ENCODE results near the gene GPR139. TPM values are rescaled to one million over a fixed set of nuclear protein-coding genes. Genes with fewer than 3 reads are reported as not detected.

GPR139 gene
- total RNA-seq, 1 experiment from 2014 or later = not detected

- Histone ChIP-seq H2AFZ (ENCODE audit: low read length) (no peak overlapping the region), H3K9me2 (replicated peaks; ENCODE audit: low read length) (no peaks in the 10 kb centered on the region), H3K27ac (ENCODE audit: low read length) (no peak overlapping the region), H4K20me1 (ENCODE audit: low read length) (no peaks in the 10 kb centered on the region), H3K36me3 (ENCODE audit: low read depth, low read length) (no peaks in the 10 kb centered on the region), H3F3A (ENCODE audit: low read length, unreplicated experiment) (no peaks in the 10 kb centered on the region), H3K9me3 (ENCODE audit: low read length) (no peaks in the 10 kb centered on the region), H3K4me1 (ENCODE audit: insufficient read depth, low read length) (no peaks in the 10 kb centered on the region; the same call in 1 of the 2 replicates), H3K4me2 (ENCODE audit: low read length) (no peak overlapping the region), H3K27me3 (ENCODE audit: low read length) (peaks cover 2% of the 10 kb centered on the region; the same call in 1 of the 2 replicates), H3K79me2 (ENCODE audit: low read length) (no peaks in the 10 kb centered on the region), H3K9ac (ENCODE audit: low read length) (no peak overlapping the region), H3K4me3 (ENCODE audit: low read length) (no peak overlapping the region)
- DNase-seq (no peak), ATAC-seq (no peak)
- ChIA-PET POLR2A (ENCODE audit: unreplicated experiment) (no interaction called here), CTCF (no interaction called here)
- intact Hi-C loops (cut with micrococcal nuclease) = no loop called here
- TF ChIP-seq CTCF (conservative IDR thresholded peaks at IDR 0.05; ENCODE audit: low read depth, low read length) (no peak), EZH2 (IDR thresholded peaks at IDR 0.05; ENCODE audit: low read length, unreplicated experiment) (no peak), EZH2phosphoT487 (IDR thresholded peaks at IDR 0.05; ENCODE audit: borderline replicate concordance, low read length) (no peak)
- BruUV-seq (replicated peaks) = no TSS peak
Observed at GRCh38 chr16:20111143-20111542, 37.5 kb upstream of the GPR139 start.

- Histone ChIP-seq H3K36me3 (ENCODE audit: low read depth, low read length) (no peaks in the 10 kb centered on the region), H3K4me1 (ENCODE audit: insufficient read depth, low read length) (no peaks in the 10 kb centered on the region), H3K4me3 (ENCODE audit: low read length) (no peak overlapping the region), H3K9me3 (ENCODE audit: low read length) (no peaks in the 10 kb centered on the region), H3K4me2 (ENCODE audit: low read length) (no peak overlapping the region), H3K9me2 (replicated peaks; ENCODE audit: low read length) (no peaks in the 10 kb centered on the region), H3F3A (ENCODE audit: low read length, unreplicated experiment) (no peaks in the 10 kb centered on the region), H3K27ac (ENCODE audit: low read length) (no peak overlapping the region), H3K27me3 (ENCODE audit: low read length) (no peaks in the 10 kb centered on the region), H3K9ac (ENCODE audit: low read length) (no peak overlapping the region), H3K79me2 (ENCODE audit: low read length) (no peaks in the 10 kb centered on the region), H4K20me1 (ENCODE audit: low read length) (no peaks in the 10 kb centered on the region), H2AFZ (ENCODE audit: low read length) (no peak overlapping the region)
- TF ChIP-seq EZH2phosphoT487 (IDR thresholded peaks at IDR 0.05; ENCODE audit: borderline replicate concordance, low read length) = no peak
- TF ChIP-seq EZH2 (IDR thresholded peaks at IDR 0.05; ENCODE audit: low read length, unreplicated experiment) = no peak
- no peak for TF ChIP-seq CTCF (conservative IDR thresholded peaks at IDR 0.05; ENCODE audit: low read depth, low read length)
- CTCF ChIA-PET = no interaction called here
- POLR2A ChIA-PET (ENCODE audit: unreplicated experiment) = no interaction called here
- DNase-seq = no peak
- BruUV-seq (replicated peaks) = no TSS peak
- intact Hi-C loops (cut with micrococcal nuclease) = no loop called here
- ATAC-seq = no peak
Observed at GRCh38 chr16:20107083-20107482, 33.4 kb upstream of the GPR139 start.

- DNase-seq (no peak), ATAC-seq (no peak)
- no peak for TF ChIP-seq EZH2phosphoT487 (IDR thresholded peaks at IDR 0.05; ENCODE audit: borderline replicate concordance, low read length)
- no peak for TF ChIP-seq CTCF (conservative IDR thresholded peaks at IDR 0.05; ENCODE audit: low read depth, low read length)
- no peak for TF ChIP-seq EZH2 (IDR thresholded peaks at IDR 0.05; ENCODE audit: low read length, unreplicated experiment)
- Histone ChIP-seq H3K4me2 (ENCODE audit: low read length) (no peak overlapping the region), H3K27ac (ENCODE audit: low read length) (no peak overlapping the region), H3K4me3 (ENCODE audit: low read length) (no peak overlapping the region), H2AFZ (ENCODE audit: low read length) (no peak overlapping the region), H4K20me1 (ENCODE audit: low read length) (no peaks in the 10 kb centered on the region), H3F3A (ENCODE audit: low read length, unreplicated experiment) (no peaks in the 10 kb centered on the region), H3K79me2 (ENCODE audit: low read length) (no peaks in the 10 kb centered on the region), H3K9me2 (replicated peaks; ENCODE audit: low read length) (no peaks in the 10 kb centered on the region), H3K36me3 (ENCODE audit: low read depth, low read length) (no peaks in the 10 kb centered on the region), H3K9ac (ENCODE audit: low read length) (no peak overlapping the region), H3K4me1 (ENCODE audit: insufficient read depth, low read length) (no peaks in the 10 kb centered on the region), H3K9me3 (ENCODE audit: low read length) (no peaks in the 10 kb centered on the region), H3K27me3 (ENCODE audit: low read length) (no peaks in the 10 kb centered on the region)
- intact Hi-C loops (cut with micrococcal nuclease) = no loop called here
- ChIA-PET CTCF (no interaction called here), POLR2A (ENCODE audit: unreplicated experiment) (no interaction called here)
- no TSS peak for BruUV-seq (replicated peaks)
Observed at GRCh38 chr16:20104563-20105183, 31.0 kb upstream of the GPR139 start.

Measured in PC-3 (cell line).